ENCODE results near the gene RPL7L1. TPM values are rescaled to one million over a fixed set of nuclear protein-coding genes. Genes with fewer than 3 reads are reported as not detected.

Gene RPL7L1
- total RNA-seq, 2 experiments from 2014 or later = 74.1 to 77.9 TPM

DNA sequence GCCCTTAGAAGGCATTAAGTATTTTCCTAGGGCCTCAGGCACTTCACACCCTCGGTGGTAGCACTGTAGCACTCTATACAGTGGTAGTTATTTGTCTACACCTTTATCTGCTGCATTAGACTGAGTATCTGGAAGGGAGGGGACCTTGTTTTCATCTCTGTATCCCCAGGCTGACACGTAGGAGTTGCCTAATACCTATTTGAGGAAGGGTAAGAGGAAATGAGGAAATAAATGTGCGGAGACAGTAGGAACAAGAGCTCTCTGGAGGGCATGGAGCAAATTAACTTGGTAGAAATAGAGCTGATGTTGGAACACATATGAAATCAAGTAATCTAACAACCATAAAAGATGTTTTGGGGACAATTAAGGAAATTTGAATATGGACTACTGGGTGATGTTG lies 53.8 kb downstream of the RPL7L1 start:
- ATAC-seq (no peak), DNase-seq (no peak)
- Mint-ChIP-seq H3K36me3 (ENCODE audit: low read depth) (peaks cover 69% of the 10 kb centered on the region), H3K27me3 (ENCODE audit: low read depth) (no peaks in the 10 kb centered on the region), H3K4me1 (ENCODE audit: low read depth) (peaks cover 54% of the 10 kb centered on the region), H3K4me3 (peak overlapping the region; percentile 90), H3K27ac (peak overlapping the region; percentile 53), H3K9me3 (ENCODE audit: insufficient read depth) (no peaks in the 10 kb centered on the region)
- ChIA-PET POLR2A (interaction anchor here (1.2 to 1.9 kb wide), 2 partner anchors 46 to 82 kb away, joined by 3 to 11 read pairs; partner anchors contain the start of genes KLHDC3 and PEX6), CTCF (interaction anchor here (1.0 kb wide), 1 partner anchor 81 kb away, joined by 3 read pairs; the partner anchor contains the start of genes KLHDC3 and MEA1)

GRCh38 chr6:42935322-42935721 lies 55.9 kb downstream of the RPL7L1 start:
- DNase-seq = no peak
- ATAC-seq = no peak
- CTCF ChIA-PET = interaction anchor here (1.2 kb wide), 1 partner anchor 126 kb away, joined by 3 read pairs; no protein-coding TSS in a partner anchor
- Mint-ChIP-seq H3K4me3 (no peak overlapping the region), H3K27me3 (ENCODE audit: low read depth) (no peaks in the 10 kb centered on the region), H3K4me1 (ENCODE audit: low read depth) (peaks cover 43% of the 10 kb centered on the region), H3K9me3 (ENCODE audit: insufficient read depth) (no peaks in the 10 kb centered on the region), H3K36me3 (ENCODE audit: low read depth) (peaks cover 84% of the 10 kb centered on the region), H3K27ac (peak overlapping the region; percentile 52)
- POLR2A ChIA-PET = interaction anchor here (0.9 to 2.1 kb wide), 2 partner anchors 44 to 49 kb away, joined by 3 to 8 read pairs; partner anchors contain the start of gene PPP2R5D

- Mint-ChIP-seq H3K9me3 (ENCODE audit: insufficient read depth) (no peaks in the 10 kb centered on the region), H3K4me3 (no peak overlapping the region), H3K27ac (no peak overlapping the region), H3K36me3 (ENCODE audit: low read depth) (peaks cover 80% of the 10 kb centered on the region), H3K27me3 (ENCODE audit: low read depth) (no peaks in the 10 kb centered on the region), H3K4me1 (ENCODE audit: low read depth) (peaks cover 37% of the 10 kb centered on the region)
- POLR2A ChIA-PET = no interaction called here
- CTCF ChIA-PET = no interaction called here
- DNase-seq = no peak
- no peak for ATAC-seq
Measured at GRCh38 chr6:42936398-42936797, 57.0 kb downstream of the RPL7L1 start.

DNA sequence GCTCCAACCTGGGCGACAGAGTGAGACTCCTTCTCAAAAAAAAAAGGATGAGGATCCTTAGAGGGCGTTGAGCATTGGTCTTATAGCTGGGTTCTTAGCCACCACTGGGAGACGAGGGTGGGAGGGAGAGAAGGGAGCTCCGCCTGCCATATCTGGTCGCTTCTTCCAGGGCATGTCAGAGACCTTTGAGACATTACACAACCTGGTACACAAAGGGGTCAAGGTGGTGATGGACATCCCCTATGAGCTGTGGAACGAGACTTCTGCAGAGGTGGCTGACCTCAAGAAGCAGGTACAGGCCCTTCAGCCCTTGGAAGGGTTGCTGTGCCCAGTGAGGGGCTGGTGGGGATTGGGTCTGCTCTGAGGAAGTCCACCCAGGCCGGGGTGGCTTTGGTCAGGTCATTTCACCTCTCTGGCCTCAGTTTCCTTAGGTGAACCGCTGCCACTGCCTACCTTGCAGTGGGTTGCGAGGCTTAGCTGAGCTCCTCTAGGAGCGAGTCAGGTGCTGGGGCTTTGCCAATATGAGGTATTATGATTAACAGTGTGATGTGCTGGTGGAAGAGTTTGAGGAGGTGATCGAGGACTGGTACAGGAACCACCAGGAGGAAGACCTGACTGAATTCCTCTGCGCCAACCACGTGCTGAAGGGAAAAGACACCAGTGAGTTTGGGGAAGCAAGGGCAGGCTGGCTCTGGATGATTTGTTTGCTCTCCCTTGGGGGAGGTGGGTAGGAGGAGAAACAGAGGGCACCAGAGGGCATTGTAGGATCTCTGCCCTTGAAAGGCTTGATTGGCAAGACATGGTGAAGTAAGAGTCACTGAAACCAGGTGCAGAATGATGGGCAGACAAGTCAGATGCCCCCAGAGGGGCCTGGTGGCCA lies 58.4 kb downstream of the RPL7L1 start:
- POLR2A ChIA-PET = interaction anchor here (0.6 to 1.5 kb wide), 2 partner anchors 8 to 41 kb away, joined by 3 to 5 read pairs; partner anchors contain the start of gene CNPY3
- Mint-ChIP-seq H3K4me3 (no peak overlapping the region), H3K9me3 (ENCODE audit: insufficient read depth) (no peaks in the 10 kb centered on the region), H3K27ac (peak overlapping the region; percentile 77), H3K27me3 (ENCODE audit: low read depth) (no peaks in the 10 kb centered on the region), H3K36me3 (ENCODE audit: low read depth) (peaks cover 70% of the 10 kb centered on the region), H3K4me1 (ENCODE audit: low read depth) (peaks cover 25% of the 10 kb centered on the region)
- no peak for ATAC-seq
- DNase-seq = no peak
- CTCF ChIA-PET = no interaction called here

DNA sequence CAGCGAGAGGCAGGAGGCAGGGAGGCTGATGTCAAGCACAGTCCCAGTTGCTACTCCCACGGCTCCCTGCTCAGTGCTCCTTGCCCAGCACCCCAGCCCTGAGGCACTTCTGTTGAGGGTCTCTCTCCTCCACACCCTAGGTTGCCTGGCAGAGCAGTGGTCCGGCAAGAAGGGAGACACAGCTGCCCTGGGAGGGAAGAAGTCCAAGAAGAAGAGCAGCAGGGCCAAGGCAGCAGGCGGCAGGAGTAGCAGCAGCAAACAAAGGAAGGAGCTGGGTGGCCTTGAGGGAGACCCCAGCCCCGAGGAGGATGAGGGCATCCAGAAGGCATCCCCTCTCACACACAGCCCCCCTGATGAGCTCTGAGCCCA lies 59.0 kb downstream of the RPL7L1 start:
- CTCF ChIA-PET = no interaction called here
- no peak overlapping the region for H3K27ac Mint-ChIP-seq
- no peak overlapping the region for H3K4me3 Mint-ChIP-seq
- H3K4me1 Mint-ChIP-seq (ENCODE audit: low read depth) = peaks cover 19% of the 10 kb centered on the region
- H3K36me3 Mint-ChIP-seq (ENCODE audit: low read depth) = peaks cover 66% of the 10 kb centered on the region
- no peaks in the 10 kb centered on the region for H3K27me3 Mint-ChIP-seq (ENCODE audit: low read depth)
- DNase-seq (no peak), ATAC-seq (no peak)
- POLR2A ChIA-PET = interaction anchor here (0.7 to 1.5 kb wide), 3 partner anchors 9 to 72 kb away, joined by 3 to 5 read pairs (median 3); partner anchors contain the start of gene CNPY3
- no peaks in the 10 kb centered on the region for H3K9me3 Mint-ChIP-seq (ENCODE audit: insufficient read depth)

GRCh38 chr6:42938987-42939809 lies 59.8 kb downstream of the RPL7L1 start:
- H3K27me3 Mint-ChIP-seq (ENCODE audit: low read depth) = no peaks in the 10 kb centered on the region
- no peak for DNase-seq
- no peaks in the 10 kb centered on the region for H3K9me3 Mint-ChIP-seq (ENCODE audit: insufficient read depth)
- H3K4me3 Mint-ChIP-seq = no peak overlapping the region
- CTCF ChIA-PET = interaction anchor here (1.6 kb wide), 1 partner anchor 10 kb away, joined by 5 read pairs; the partner anchor contains the start of gene CNPY3
- peaks cover 14% of the 10 kb centered on the region for H3K4me1 Mint-ChIP-seq (ENCODE audit: low read depth)
- peak overlapping the region; percentile 57 for H3K27ac Mint-ChIP-seq
- POLR2A ChIA-PET = interaction anchor here (0.7 to 1.5 kb wide), 4 partner anchors 9 to 71 kb away, joined by 3 to 5 read pairs (median 3); partner anchors contain the start of gene CNPY3
- ATAC-seq = no peak
- H3K36me3 Mint-ChIP-seq (ENCODE audit: low read depth) = peaks cover 68% of the 10 kb centered on the region

Other genes starting within 250 kb of the RPL7L1 start
- not detected for gene PRPH2, start 157.0 kb upstream of the RPL7L1 start, total RNA-seq
- 10 to 100 TPM; 26.7 to 29.1 TPM for gene TBCC, start 133.5 kb upstream of the RPL7L1 start, total RNA-seq
- 10 to 100 TPM; 18.0 to 18.8 TPM for gene BICRAL, start 97.6 kb upstream of the RPL7L1 start, total RNA-seq
- not detected for gene PTCRA, start 36.4 kb downstream of the RPL7L1 start, total RNA-seq
- 10 to 100 TPM; 86.0 to 87.6 TPM for gene CNPY3, start 49.9 kb downstream of the RPL7L1 start, total RNA-seq
- 1 to 10 TPM; 1.1 to 1.2 TPM for gene GNMT, start 81.1 kb downstream of the RPL7L1 start, total RNA-seq
- gene PEX6, start 99.6 kb downstream of the RPL7L1 start, total RNA-seq = 10 to 100 TPM; 11.1 to 12.0 TPM
- gene PPP2R5D, start 105.0 kb downstream of the RPL7L1 start, total RNA-seq = 10 to 100 TPM; 63.1 to 66.5 TPM
- 10 to 100 TPM; 77.1 to 84.1 TPM for gene MEA1, start 134.3 kb downstream of the RPL7L1 start, total RNA-seq
- 10 to 100 TPM; 75.4 to 76.0 TPM for gene KLHDC3, start 134.6 kb downstream of the RPL7L1 start, total RNA-seq
- gene RRP36, start 142.0 kb downstream of the RPL7L1 start, total RNA-seq = 10 to 100 TPM; 84.3 to 92.8 TPM
- 1 to 10 TPM; 8.5 to 8.9 TPM for gene CUL7, start 174.2 kb downstream of the RPL7L1 start, total RNA-seq
- gene MRPL2, start 179.8 kb downstream of the RPL7L1 start, total RNA-seq = 10 to 100 TPM; 57.5 to 58.7 TPM
- 10 to 100 TPM; 11.1 to 12.4 TPM for gene KLC4, start 180.0 kb downstream of the RPL7L1 start, total RNA-seq
- gene PTK7, start 196.7 kb downstream of the RPL7L1 start, total RNA-seq = 1 to 10 TPM; 1.2 to 1.8 TPM

All from activated CD8-positive, alpha-beta T cell treated with anti-CD3 and anti-CD28 coated beads, Interleukin-2, amount 10 ng/mL, durations not matched to agents 7 days and 5 days (primary cell).